GM23338 (cell line): ENCODE data around the gene ST14. TPM values are rescaled to one million over a fixed set of nuclear protein-coding genes. Genes with fewer than 3 reads are reported as not detected.

ENCODE experiments used
- ATAC-seq: fragments of 200-7000 bp; cut with Tn5 transposase; 3 replicates; pipeline ENCODE4 v1.9.1; 2020
- DNase-seq: peaks from one replicate; pipeline ENCODE4 v3.0.0-alpha.2; 2015; ENCODE audit warnings: low spot score
- H2AFZ ChIP-seq: fragments of 200-600 bp; sonication (generic); 2 replicates; pipeline ENCODE4 v1.8.0; 2016; ENCODE audit warnings: antibody characterized with exemption, mild to moderate bottlenecking, moderate library complexity
- H3F3A ChIP-seq: fragments of 200-600 bp; sonication (generic); replicated peaks from 2 replicates; pipeline ENCODE4 v1.8.0; 2017; ENCODE audit warnings: antibody characterized with exemption, mixed run types, low read depth
- H3K27ac ChIP-seq: fragments of 200-600 bp; sonication (generic); 2 replicates; pipeline ENCODE4 v1.6.1; 2016; ENCODE audit warnings: low read depth
- H3K27me3 ChIP-seq: fragments of 200-600 bp; sonication (generic); 2 replicates; pipeline ENCODE4 v1.8.0; 2016; ENCODE audit warnings: mild to moderate bottlenecking, mixed run types, moderate library complexity; ENCODE audit not compliant: insufficient read depth
- H3K36me3 ChIP-seq: fragments of 200-600 bp; sonication (generic); 2 replicates; pipeline ENCODE4 v1.8.0; 2016; ENCODE audit warnings: mild to moderate bottlenecking; ENCODE audit not compliant: insufficient read depth
- H3K4me1 ChIP-seq: fragments of 200-600 bp; sonication (generic); 2 replicates; pipeline ENCODE4 v1.8.0; 2016; ENCODE audit warnings: mild to moderate bottlenecking, moderate library complexity; ENCODE audit not compliant: insufficient read depth
- H3K4me2 ChIP-seq: fragments of 200-600 bp; sonication (generic); 2 replicates; pipeline ENCODE4 v1.7.1; 2017; ENCODE audit warnings: mixed run types
- H3K4me3 ChIP-seq: fragments of 200-600 bp; sonication (generic); 2 replicates; pipeline ENCODE4 v1.6.1; 2016; ENCODE audit warnings: mixed run types
- H3K79me2 ChIP-seq: fragments of 200-600 bp; sonication (generic); replicated peaks from 2 replicates; pipeline ENCODE4 v1.8.0; 2017; ENCODE audit warnings: mild to moderate bottlenecking; ENCODE audit not compliant: insufficient read depth
- H3K9me2 ChIP-seq: fragments of 200-600 bp; sonication (generic); 2 replicates; pipeline ENCODE4 v1.8.0; 2017; ENCODE audit not compliant: insufficient read depth
- H4K20me1 ChIP-seq: fragments of 200-600 bp; sonication (generic); replicated peaks from 2 replicates; pipeline ENCODE4 v1.8.0; 2017; ENCODE audit warnings: mild to moderate bottlenecking; ENCODE audit not compliant: insufficient read depth
- H3K27ac Mint-ChIP-seq: 2 replicates; pipeline ENCODE4 v1.8.0; 2020; ENCODE audit warnings: inconsistent platforms, mild to moderate bottlenecking, moderate library complexity, mixed read lengths
- H3K27me3 Mint-ChIP-seq: 3 replicates; pipeline ENCODE4 v1.8.0; 2022; ENCODE audit warnings: low read depth, mild to moderate bottlenecking, moderate library complexity, mixed read lengths, inconsistent platforms; ENCODE audit not compliant: insufficient read depth, poor library complexity
- H3K36me3 Mint-ChIP-seq: 3 replicates; pipeline ENCODE4 v1.8.0; 2021; ENCODE audit warnings: low read depth, mild to moderate bottlenecking, inconsistent platforms, moderate library complexity, mixed read lengths
- H3K4me1 Mint-ChIP-seq: 3 replicates; pipeline ENCODE4 v1.8.0; 2020; ENCODE audit warnings: mild to moderate bottlenecking, inconsistent platforms, mixed read lengths
- H3K4me3 Mint-ChIP-seq: 3 replicates; pipeline ENCODE4 v1.8.0; 2021; ENCODE audit warnings: moderate library complexity, mild to moderate bottlenecking, inconsistent platforms, mixed read lengths
- H3K9me3 Mint-ChIP-seq: 3 replicates; pipeline ENCODE4 v1.8.0; 2020; ENCODE audit warnings: moderate library complexity, mild to moderate bottlenecking, inconsistent platforms, mixed read lengths
- ETS1 ChIP-seq: IDR thresholded peaks from 2 replicates; pipeline ENCODE4 v1.6.1; 2016; ENCODE audit warnings: antibody characterized with exemption
- EZH2phosphoT487 ChIP-seq: fragments of 200-600 bp; sonication (generic); IDR thresholded peaks from one replicate; pipeline ENCODE4 v1.8.1; 2018; ENCODE audit warnings: antibody characterized with exemption; ENCODE audit not compliant: unreplicated experiment
- POLR2AphosphoS5 ChIP-seq: IDR thresholded peaks from 2 replicates; pipeline ENCODE4 v1.6.1; 2016; ENCODE audit warnings: antibody characterized with exemption, low read depth
- STAT1 ChIP-seq: IDR thresholded peaks from one replicate; pipeline ENCODE4 v1.6.1; 2016; ENCODE audit warnings: antibody characterized with exemption; ENCODE audit not compliant: unreplicated experiment
- ZNF331 ChIP-seq: fragments of 250-450 bp; sonication (Bioruptor Pico); IDR thresholded peaks from 2 replicates; pipeline ENCODE4 v1.5.0; 2020; ENCODE audit warnings: low read depth, mild to moderate bottlenecking, moderate library complexity
- ZNF462 ChIP-seq: fragments of 250-450 bp; sonication (Bioruptor Pico); IDR thresholded peaks from 2 replicates; pipeline ENCODE4 v1.5.0; 2020; ENCODE audit warnings: mild to moderate bottlenecking, moderate library complexity
- polyA plus RNA-seq: library from polyadenylated mRNA; unstranded; fragments of >200 nt; fragmentation: Nextera tagmentation; extraction: Ambion mirVana; gene quantifications from 2 replicates; pipeline ENCODE4 v1.2.1, GENCODE V29; 2016
- total RNA-seq: library from RNA; depleted of rRNA; stranded (reverse); fragments of >200 nt; shearing (Covaris generic); gene quantifications from 2 replicates; pipeline ENCODE4 v1.2.3, GENCODE V29; 2014

Gene ST14
- total and polyA plus RNA-seq, 2 experiments from 2014 or later, result 7.9 to 32.7 TPM

DNA sequence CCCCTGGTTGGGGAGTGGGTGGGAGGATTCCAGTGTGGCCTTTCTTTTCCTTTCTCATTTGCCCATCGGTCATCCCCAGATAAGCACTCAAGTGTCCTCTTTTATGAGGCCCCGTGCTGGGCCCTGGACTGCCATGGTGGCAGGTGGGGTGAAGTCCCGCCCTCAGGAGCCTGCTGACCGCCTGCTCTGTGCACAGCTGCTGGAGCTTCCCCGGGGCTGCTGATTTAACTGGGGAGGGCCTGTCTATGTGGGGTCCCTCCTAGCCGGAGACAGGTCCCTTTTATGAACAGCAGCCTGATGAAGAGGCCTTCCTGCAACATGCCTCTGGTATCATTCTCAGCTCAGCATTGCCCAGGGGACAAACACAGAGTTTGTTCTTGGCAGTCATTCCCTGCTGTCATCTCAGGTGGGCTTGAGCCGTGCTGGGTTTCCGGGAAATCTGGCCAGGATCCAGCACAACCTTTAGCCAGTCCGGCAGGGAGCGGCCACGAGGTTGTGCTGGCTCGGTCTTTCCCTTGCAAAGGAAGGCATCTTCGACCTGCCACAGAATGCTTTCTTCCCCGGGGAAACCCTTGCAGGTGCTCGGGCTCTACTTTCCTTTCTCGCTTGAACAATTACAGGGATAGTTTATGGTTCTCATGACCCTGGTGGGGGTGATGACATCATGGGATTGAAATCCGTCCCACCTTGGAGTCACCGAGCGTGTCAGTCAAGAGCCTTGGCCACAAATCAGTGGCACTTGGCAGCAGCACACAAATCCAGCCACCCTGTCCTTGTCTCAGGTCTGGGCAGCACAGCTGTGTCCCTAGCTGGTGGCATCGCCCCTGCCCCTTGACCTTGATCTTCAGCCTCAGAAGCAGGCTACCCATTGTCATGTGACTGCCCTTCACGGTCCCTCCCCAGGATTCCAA is 20.1 kb downstream of the ST14 start:
- Mint-ChIP-seq H3K4me3 (no peak overlapping the region), H3K27ac (no peak overlapping the region), H3K36me3 (peaks cover 4% of the 10 kb centered on the region; the same call in 1 of the 3 replicates), H3K9me3 (peaks cover 6% of the 10 kb centered on the region; the same call in 1 of the 3 replicates), H3K4me1 (peaks cover 14% of the 10 kb centered on the region), H3K27me3 (peaks cover 7% of the 10 kb centered on the region)
- no peaks in the 10 kb centered on the region for H3K79me2 ChIP-seq
- no peak overlapping the region for H3K4me2 ChIP-seq
- H2AFZ ChIP-seq, result no peak overlapping the region
- H3K4me3 ChIP-seq, result no peak overlapping the region
- H3K27me3 ChIP-seq, result no peaks in the 10 kb centered on the region
- H3K27ac ChIP-seq, result no peak overlapping the region
- H4K20me1 ChIP-seq, result no peaks in the 10 kb centered on the region
- TF ChIP-seq ETS1 (no peak), STAT1 (no peak), EZH2phosphoT487 (no peak), POLR2AphosphoS5 (no peak), ZNF331 (no peak), ZNF462 (CRISPR knock-in tag) (no peak)
- H3K36me3 ChIP-seq, result no peaks in the 10 kb centered on the region
- no peaks in the 10 kb centered on the region for H3K9me2 ChIP-seq
- no peaks in the 10 kb centered on the region for H3F3A ChIP-seq
- H3K4me1 ChIP-seq, result no peaks in the 10 kb centered on the region; the same call in 1 of the 2 replicates
- ATAC-seq (no peak), DNase-seq (no peak)
